GM23248 (cell line): ENCODE data around the gene MYO7B. TPM values are rescaled to one million over a fixed set of nuclear protein-coding genes. Genes with fewer than 3 reads are reported as not detected.

Experiments used
- DNase-seq: peaks from one replicate; pipeline ENCODE4 v3.0.0-alpha.2; 2015
- H2AFZ ChIP-seq: fragments of 200-600 bp; sonication (generic); 2 replicates; pipeline ENCODE4 v1.6.1; 2016; ENCODE audit warnings: antibody characterized with exemption
- H3F3A ChIP-seq: fragments of 200-600 bp; sonication (generic); 2 replicates; pipeline ENCODE4 v1.6.1; 2016; ENCODE audit warnings: mild to moderate bottlenecking, antibody characterized with exemption, mixed run types; ENCODE audit not compliant: insufficient read depth
- H3K27ac ChIP-seq: fragments of 200-600 bp; sonication (generic); 2 replicates; pipeline ENCODE4 v1.5.1; 2016; ENCODE audit warnings: mild to moderate bottlenecking
- H3K27me3 ChIP-seq: fragments of 200-600 bp; sonication (generic); replicated peaks from 2 replicates; pipeline ENCODE4 v1.6.1; 2016; ENCODE audit warnings: mild to moderate bottlenecking; ENCODE audit not compliant: insufficient read depth
- H3K36me3 ChIP-seq: fragments of 200-600 bp; sonication (generic); 2 replicates; pipeline ENCODE4 v1.6.1; 2016; ENCODE audit warnings: low read depth, mild to moderate bottlenecking
- H3K4me1 ChIP-seq: fragments of 200-600 bp; sonication (generic); 2 replicates; pipeline ENCODE4 v1.6.1; 2016; ENCODE audit warnings: mild to moderate bottlenecking; ENCODE audit not compliant: insufficient read depth
- H3K4me2 ChIP-seq: fragments of 200-600 bp; sonication (generic); one replicate; pipeline ENCODE4 v1.6.1; 2016; ENCODE audit warnings: mild to moderate bottlenecking; ENCODE audit not compliant: unreplicated experiment
- H3K4me3 ChIP-seq: fragments of 200-600 bp; sonication (generic); 2 replicates; pipeline ENCODE4 v1.5.1; 2016; ENCODE audit warnings: mild to moderate bottlenecking
- H3K79me2 ChIP-seq: fragments of 200-600 bp; sonication (generic); 2 replicates; pipeline ENCODE4 v1.6.1; 2016; ENCODE audit warnings: mild to moderate bottlenecking; ENCODE audit not compliant: insufficient read depth
- H3K9ac ChIP-seq: fragments of 200-600 bp; sonication (generic); 2 replicates; pipeline ENCODE4 v1.6.1; 2016; ENCODE audit warnings: mild to moderate bottlenecking
- H3K9me2 ChIP-seq: fragments of 200-600 bp; sonication (generic); 2 replicates; pipeline ENCODE4 v1.6.1; 2016; ENCODE audit warnings: mixed run types, mild to moderate bottlenecking, moderate library complexity; ENCODE audit not compliant: insufficient read depth
- H3K9me3 ChIP-seq: fragments of 200-600 bp; sonication (generic); one replicate; pipeline ENCODE4 v1.6.1; 2017; ENCODE audit warnings: low read depth
- H4K20me1 ChIP-seq: fragments of 200-600 bp; sonication (generic); 2 replicates; pipeline ENCODE4 v1.6.0; 2016; ENCODE audit not compliant: insufficient read depth
- EZH2 ChIP-seq: fragments of 200-600 bp; sonication (generic); IDR thresholded peaks from 2 replicates; pipeline ENCODE4 v1.6.1; 2018; ENCODE audit warnings: antibody characterized with exemption, mild to moderate bottlenecking; ENCODE audit not compliant: insufficient read depth, poor library complexity, severe bottlenecking
- EZH2phosphoT487 ChIP-seq: fragments of 200-600 bp; sonication (generic); IDR thresholded peaks from 2 replicates; pipeline ENCODE4 v1.6.1; 2018; ENCODE audit warnings: antibody characterized with exemption, moderate library complexity, mild to moderate bottlenecking, low read depth; ENCODE audit not compliant: insufficient read depth
- WGBS, 2 experiments: methylation state at CpG; one replicate each; pipeline ENCODE4 v1.1.6; 2015 to 2017; ENCODE audit warnings: low lambda C conversion rate in 2 of 2, low coverage in 1 of 2; ENCODE audit errors: missing lambda C conversion rate in 2 of 2; 5-methylcytosine and 5-hydroxymethylcytosine counted together
- in situ Hi-C: fragments of 300-500 bp; cut with MboI; formaldehyde crosslinking; loops from 2 replicates; pipeline ENCODE4 v1.15.0; 2020
- polyA plus RNA-seq: library from polyadenylated mRNA; unstranded; fragments of >200 nt; fragmentation: Nextera tagmentation; extraction: Ambion mirVana; gene quantifications from 2 replicates; pipeline ENCODE4 v1.2.1, GENCODE V29; 2016
- total RNA-seq: library from RNA; depleted of rRNA; stranded (reverse); fragments of >200 nt; shearing (Covaris generic); gene quantifications from 2 replicates; pipeline ENCODE4 v1.2.3, GENCODE V29; 2014

MYO7B gene
- total and polyA plus RNA-seq, 2 experiments from 2014 or later = not detected

DNA sequence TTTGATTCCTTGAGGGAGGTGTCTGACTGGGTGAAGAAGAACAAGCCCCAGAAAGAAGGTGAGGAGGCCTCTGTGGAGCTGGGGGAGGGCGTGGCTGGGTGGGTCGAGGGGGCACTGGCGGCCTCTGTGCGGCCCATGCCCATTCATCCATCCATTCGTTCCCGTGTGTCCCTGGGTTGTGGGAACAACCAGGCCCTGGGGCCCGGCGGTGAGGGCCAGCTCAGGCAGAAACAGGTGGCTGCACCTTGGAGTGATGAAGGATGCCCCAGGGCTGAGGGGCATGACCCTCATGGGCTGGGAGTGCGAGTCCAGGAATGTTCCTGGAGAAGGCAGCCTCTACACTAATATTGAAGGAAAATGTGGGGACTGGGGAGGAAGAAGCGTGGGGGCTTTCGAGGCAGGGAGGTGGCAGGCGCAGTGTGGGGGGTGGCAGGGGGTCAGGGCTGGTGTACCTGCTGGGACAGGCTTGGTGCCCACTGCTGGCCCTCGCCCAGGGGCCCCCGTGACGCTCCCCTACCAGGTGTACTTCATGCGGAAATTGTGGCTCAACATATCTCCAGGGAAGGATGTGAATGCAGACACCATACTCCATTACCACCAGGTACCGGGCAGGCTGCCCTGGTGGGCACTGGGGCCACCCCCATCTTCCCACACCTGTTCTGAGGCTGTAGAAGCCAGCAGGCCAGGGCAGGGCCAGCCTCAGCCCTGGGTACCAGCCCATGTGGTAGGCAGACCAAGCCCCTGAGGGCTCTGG is 99.3 kb downstream of the MYO7B start:
- Histone ChIP-seq H3K9ac (no peak overlapping the region), H3K9me3 (no peaks in the 10 kb centered on the region), H3K36me3 (no peaks in the 10 kb centered on the region), H3K4me2 (no peak overlapping the region), H3K9me2 (no peaks in the 10 kb centered on the region), H3K79me2 (no peaks in the 10 kb centered on the region), H2AFZ (no peak overlapping the region), H4K20me1 (no peaks in the 10 kb centered on the region), H3K4me3 (no peak overlapping the region), H3K27me3 (no peaks in the 10 kb centered on the region), H3F3A (no peaks in the 10 kb centered on the region), H3K4me1 (peaks cover 9% of the 10 kb centered on the region), H3K27ac (no peak overlapping the region)
- DNase-seq = no peak
- in situ Hi-C loops = no loop called here
- WGBS, 2 experiments = 83 to 84% methylated on average over 11 to 17 of the region's 17 CpGs
- TF ChIP-seq EZH2phosphoT487 (no peak), EZH2 (no peak)

DNA sequence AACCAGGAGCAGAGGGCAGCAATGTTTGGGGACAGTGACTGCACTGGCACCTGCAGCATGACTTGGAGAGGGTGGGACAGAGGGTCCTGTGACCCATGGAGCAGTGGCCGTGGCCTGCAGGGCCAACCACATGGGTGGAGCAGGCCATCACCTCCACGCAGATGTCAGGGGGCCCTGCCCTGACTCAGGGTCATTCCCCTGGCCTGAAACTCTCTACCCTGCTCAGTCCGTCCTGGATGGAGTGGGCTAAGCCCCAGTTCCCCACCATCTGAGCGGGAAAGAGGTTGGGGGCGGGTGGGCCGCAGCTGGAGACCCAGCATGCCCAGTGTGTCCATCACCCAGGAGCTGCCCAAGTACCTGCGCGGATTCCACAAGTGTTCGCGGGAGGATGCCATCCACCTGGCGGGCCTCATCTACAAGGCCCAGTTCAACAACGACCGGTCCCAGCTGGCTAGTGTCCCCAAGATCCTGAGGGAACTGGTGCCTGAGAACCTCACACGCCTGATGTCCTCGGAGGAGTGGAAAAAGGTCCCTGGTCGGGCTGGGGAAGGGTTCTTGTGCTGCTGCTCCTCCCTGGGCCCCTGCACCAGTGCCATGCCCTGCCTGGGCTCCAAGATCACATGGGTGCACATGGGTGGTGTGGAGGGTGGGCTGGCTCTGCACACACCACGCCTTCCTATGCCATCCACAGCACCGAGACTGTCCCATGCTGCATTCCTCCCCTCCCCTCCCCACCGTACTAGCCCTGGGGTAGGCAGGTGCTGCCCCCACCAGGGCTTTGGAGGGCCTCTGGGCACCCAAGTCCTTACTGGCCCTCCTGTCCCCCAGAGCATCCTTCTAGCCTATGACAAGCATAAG is 100.1 kb downstream of the MYO7B start:
- DNase-seq = no peak
- Histone ChIP-seq H3K9ac (no peak overlapping the region), H3K27ac (no peak overlapping the region), H3K79me2 (no peaks in the 10 kb centered on the region), H3F3A (no peaks in the 10 kb centered on the region), H3K4me3 (no peak overlapping the region), H3K9me2 (no peaks in the 10 kb centered on the region), H3K36me3 (no peaks in the 10 kb centered on the region), H3K27me3 (no peaks in the 10 kb centered on the region), H3K4me2 (no peak overlapping the region), H4K20me1 (no peaks in the 10 kb centered on the region), H3K9me3 (no peaks in the 10 kb centered on the region), H2AFZ (no peak overlapping the region), H3K4me1 (peaks cover 9% of the 10 kb centered on the region)
- in situ Hi-C loops = no loop called here
- TF ChIP-seq EZH2phosphoT487 = no peak
- no peak for TF ChIP-seq EZH2
- 90% methylated on average over 16 to 19 of the region's 19 CpGs for WGBS, 2 experiments

DNA sequence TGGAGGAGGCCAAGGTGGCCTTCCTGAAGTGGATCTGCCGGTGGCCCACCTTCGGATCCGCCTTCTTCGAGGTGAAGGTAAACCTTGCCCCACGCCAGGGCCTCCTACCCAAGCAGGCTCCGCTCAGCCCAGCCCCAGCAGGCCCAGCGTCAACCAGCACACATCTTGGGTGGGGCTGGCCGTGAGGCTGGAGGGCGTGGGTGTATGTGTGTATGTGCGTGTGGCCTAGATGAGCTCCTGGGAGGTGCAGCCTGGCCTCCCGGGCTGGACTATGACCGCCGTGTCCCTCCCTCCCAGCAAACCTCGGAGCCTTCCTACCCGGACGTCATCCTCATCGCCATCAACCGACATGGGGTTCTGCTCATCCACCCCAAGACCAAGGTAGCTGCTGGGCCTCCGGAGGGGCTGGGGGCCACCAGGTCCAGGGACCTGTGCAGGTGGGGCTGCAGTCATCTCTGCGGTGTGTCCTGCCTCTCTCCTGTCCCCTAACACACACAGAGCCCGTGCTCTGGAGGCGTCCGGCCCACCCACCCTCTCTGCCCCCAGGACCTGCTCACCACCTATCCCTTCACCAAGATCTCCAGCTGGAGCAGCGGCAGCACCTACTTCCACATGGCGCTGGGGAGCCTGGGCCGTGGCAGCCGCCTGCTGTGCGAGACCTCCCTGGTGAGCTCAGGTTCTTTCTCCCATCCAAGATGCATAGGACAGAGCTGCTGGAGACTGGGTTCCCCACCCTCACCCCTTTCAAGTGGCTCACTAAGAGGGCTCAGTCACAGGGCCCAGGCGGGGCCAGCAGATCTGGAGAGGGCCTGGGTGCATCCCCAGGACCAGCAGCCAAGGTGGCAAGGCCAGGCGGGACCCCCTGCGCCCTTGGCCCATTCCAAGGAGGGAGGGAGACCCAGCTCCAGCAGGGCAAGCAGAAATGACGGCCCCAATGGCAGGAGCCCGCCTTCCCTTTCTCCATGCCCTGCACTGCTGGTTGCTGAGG is 101.1 kb downstream of the MYO7B start:
- Histone ChIP-seq H3K36me3 (no peaks in the 10 kb centered on the region), H2AFZ (no peak overlapping the region), H3K79me2 (no peaks in the 10 kb centered on the region), H3K4me2 (no peak overlapping the region), H3K9ac (no peak overlapping the region), H3F3A (no peaks in the 10 kb centered on the region), H3K9me2 (no peaks in the 10 kb centered on the region), H3K4me1 (peaks cover 9% of the 10 kb centered on the region), H3K9me3 (no peaks in the 10 kb centered on the region), H3K27ac (no peak overlapping the region), H4K20me1 (no peaks in the 10 kb centered on the region), H3K4me3 (no peak overlapping the region), H3K27me3 (no peaks in the 10 kb centered on the region)
- WGBS, 2 experiments = 80 to 84% methylated on average over 22 to 32 of the region's 33 CpGs
- DNase-seq = no peak
- no peak for TF ChIP-seq EZH2phosphoT487
- TF ChIP-seq EZH2 = no peak
- in situ Hi-C loops = no loop called here

DNA sequence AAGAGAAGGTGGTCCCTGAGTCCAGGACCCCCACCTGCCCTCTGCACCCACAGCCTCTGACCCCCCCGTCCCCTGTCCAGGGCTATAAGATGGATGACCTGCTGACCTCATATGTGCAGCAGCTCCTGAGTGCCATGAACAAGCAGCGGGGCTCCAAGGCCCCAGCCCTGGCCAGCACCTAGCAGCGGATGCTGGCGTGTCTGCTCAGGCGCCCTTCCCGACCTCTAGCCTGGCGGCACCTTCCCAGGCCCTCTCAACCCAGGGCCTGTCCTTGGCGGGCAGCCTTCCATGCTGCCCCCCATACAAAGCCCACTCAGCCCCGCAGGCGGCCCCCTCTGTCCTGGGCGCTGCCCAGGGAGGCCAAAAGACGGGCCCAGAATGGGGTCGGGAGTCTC is 101.8 kb downstream of the MYO7B start:
- Histone ChIP-seq H3K4me3 (no peak overlapping the region), H3K4me2 (peak overlapping the region; percentile 50), H3K9me3 (no peaks in the 10 kb centered on the region), H4K20me1 (no peaks in the 10 kb centered on the region), H3K9me2 (no peaks in the 10 kb centered on the region), H3K9ac (peak overlapping the region; percentile 52; the same call in 1 of the 2 replicates), H3K36me3 (no peaks in the 10 kb centered on the region), H3K27ac (peak overlapping the region; percentile 55), H3F3A (no peaks in the 10 kb centered on the region), H3K4me1 (peaks cover 9% of the 10 kb centered on the region), H3K79me2 (no peaks in the 10 kb centered on the region), H3K27me3 (no peaks in the 10 kb centered on the region), H2AFZ (peak overlapping the region; percentile 66; the same call in 1 of the 2 replicates)
- in situ Hi-C loops = no loop called here
- DNase-seq = no peak
- WGBS, 2 experiments = 72 to 85% methylated on average over 12 to 13 of the region's 13 CpGs
- no peak for TF ChIP-seq EZH2
- no peak for TF ChIP-seq EZH2phosphoT487
